Measurements from ENCODE around the gene SFMBT2.

GRCh38 chr10:7359356-7359755 is 51.5 kb downstream of the SFMBT2 start:
- TF ChIP-seq USF1 (IDR thresholded peaks at IDR 0.05), result no peak
- no peak for TF ChIP-seq REST (IDR thresholded peaks at IDR 0.05; ENCODE audit: low read depth)
- TF ChIP-seq EP300 (IDR thresholded peaks at IDR 0.05; ENCODE audit: borderline replicate concordance), result no peak
- TF ChIP-seq MAX (IDR thresholded peaks at IDR 0.05), result no peak

All from Ishikawa (cell line).